IMR-90 (cell line): ENCODE results near the gene RPS3. TPM values are rescaled to one million over a fixed set of nuclear protein-coding genes. Genes with fewer than 3 reads are reported as not detected.
"Not testable (repeated sequence)": the region's sequence is repeated elsewhere in the genome, so short reads cannot be mapped to it uniquely, and the experiment has no call there.

ENCODE experiments used
- ATAC-seq: fragments of 200-7000 bp; cut with Tn5 transposase; 2 replicates; pipeline ENCODE4 v1.9.1; 2020; ENCODE audit warnings: low read depth, mild to moderate bottlenecking, moderate library complexity
- BruUV-seq: library from RNA; stranded (reverse); fragments of 400-500 nt; replicated peaks from 2 replicates; lab custom pipeline; 2021; lab: Mats Ljungman, UMichigan
- CTCF ChIA-PET: fragments of 300-600 bp; formaldehyde crosslinking; extraction: SDS; loops from one replicate; lab custom pipeline; 2021; ENCODE audit warnings: antibody characterized with exemption; lab: Yijun Ruan, JAX
- POLR2A ChIA-PET: fragments of 300-600 bp; sonication (Branson Sonifier 250); formaldehyde crosslinking; loops from one replicate; lab custom pipeline; 2022; ENCODE audit warnings: antibody characterized with exemption; ENCODE audit not compliant: unreplicated experiment; lab: Charles Lee
- DNase-seq: peaks from one replicate; pipeline ENCODE4 v3.0.0; 2013
- H2AFZ ChIP-seq: replicated peaks from 2 replicates; pipeline ENCODE3; 2013; ENCODE audit warnings: low read length, mild to moderate bottlenecking; ENCODE audit not compliant: poor library complexity
- H2AK5ac ChIP-seq: 2 replicates; pipeline ENCODE4 v1.6.1; 2013; ENCODE audit warnings: low read depth, low read length, inconsistent platforms
- H2AK9ac ChIP-seq: replicated peaks from 2 replicates; pipeline ENCODE3; 2013; ENCODE audit warnings: mild to moderate bottlenecking, low read depth, low read length, moderate library complexity; ENCODE audit not compliant: poor library complexity
- H2BK120ac ChIP-seq: 2 replicates; pipeline ENCODE4 v1.6.1; 2013; ENCODE audit warnings: low read depth, low read length, inconsistent platforms
- H2BK15ac ChIP-seq: 3 replicates; pipeline ENCODE4 v1.6.1; 2013; ENCODE audit warnings: low read depth, low read length, inconsistent platforms
- H2BK20ac ChIP-seq: 2 replicates; pipeline ENCODE4 v1.6.1; 2013; ENCODE audit warnings: low read depth, mild to moderate bottlenecking, inconsistent platforms, low read length, moderate library complexity
- H2BK5ac ChIP-seq: 2 replicates; pipeline ENCODE4 v1.6.1; 2013; ENCODE audit warnings: mild to moderate bottlenecking, low read depth, low read length, inconsistent platforms; ENCODE audit not compliant: poor library complexity, severe bottlenecking
- H3K14ac ChIP-seq: replicated peaks from 2 replicates; pipeline ENCODE4 v1.6.1; 2013; ENCODE audit warnings: low read depth, low read length, inconsistent platforms
- H3K18ac ChIP-seq: 2 replicates; pipeline ENCODE4 v1.6.1; 2013; ENCODE audit warnings: low read depth, low read length, control low read depth
- H3K23ac ChIP-seq: 2 replicates; pipeline ENCODE4 v1.6.1; 2013; ENCODE audit warnings: low read depth, low read length, inconsistent platforms
- H3K27ac ChIP-seq: 2 replicates; pipeline ENCODE4 v1.5.1; 2013; ENCODE audit warnings: mild to moderate bottlenecking, control low read depth, low read length; ENCODE audit not compliant: insufficient read depth
- H3K27me3 ChIP-seq: 2 replicates; pipeline ENCODE4 v1.6.1; 2013; ENCODE audit warnings: low read length; ENCODE audit not compliant: control insufficient read depth, insufficient read depth
- H3K36me3 ChIP-seq: 2 replicates; pipeline ENCODE4 v1.6.1; 2013; ENCODE audit warnings: low read length, mixed read lengths; ENCODE audit not compliant: control insufficient read depth, insufficient read depth
- H3K4ac ChIP-seq: 2 replicates; pipeline ENCODE4 v1.6.1; 2013; ENCODE audit warnings: low read depth, low read length, inconsistent platforms
- H3K4me1 ChIP-seq: 2 replicates; pipeline ENCODE4 v1.6.1; 2013; ENCODE audit warnings: low read length, mixed read lengths; ENCODE audit not compliant: control insufficient read depth, insufficient read depth
- H3K4me2 ChIP-seq: 2 replicates; pipeline ENCODE4 v1.6.1; 2013; ENCODE audit warnings: low read depth, mild to moderate bottlenecking, control low read depth, low read length, moderate library complexity
- H3K4me3 ChIP-seq: 2 replicates; pipeline ENCODE4 v1.5.1; 2013; ENCODE audit warnings: low read depth, mild to moderate bottlenecking, control low read depth, low read length, moderate library complexity; ENCODE audit not compliant: insufficient read depth
- H3K56ac ChIP-seq: 2 replicates; pipeline ENCODE4 v1.6.1; 2013; ENCODE audit warnings: low read length, inconsistent platforms; ENCODE audit not compliant: insufficient read depth; ENCODE audit errors: extremely low read depth
- H3K79me1 ChIP-seq, 2 experiments: 2 replicates each; pipeline ENCODE4 v1.6.1; 2013; ENCODE audit warnings: low read length in 2 of 2, inconsistent platforms in 1 of 2, low read depth in 1 of 2
- H3K9ac ChIP-seq: 2 replicates; pipeline ENCODE4 v1.6.1; 2013; ENCODE audit warnings: low read depth, low read length, control low read depth
- H3K9me1 ChIP-seq: 2 replicates; pipeline ENCODE4 v1.6.1; 2013; ENCODE audit warnings: low read length, inconsistent platforms; ENCODE audit not compliant: insufficient read depth
- H3K9me3 ChIP-seq: 2 replicates; pipeline ENCODE4 v1.6.1; 2013; ENCODE audit warnings: low read length; ENCODE audit not compliant: control insufficient read depth, insufficient read depth
- H4K20me1 ChIP-seq: 2 replicates; pipeline ENCODE4 v1.6.1; 2013; ENCODE audit warnings: low read length, inconsistent platforms; ENCODE audit not compliant: insufficient read depth
- H4K5ac ChIP-seq: 2 replicates; pipeline ENCODE4 v1.6.1; 2013; ENCODE audit warnings: mild to moderate bottlenecking, low read depth, low read length, control low read depth
- H4K8ac ChIP-seq, 2 experiments: 2 replicates each; pipeline ENCODE4 v1.6.1; 2013; ENCODE audit warnings: low read depth in 2 of 2, low read length in 2 of 2, control low read depth in 1 of 2, inconsistent platforms in 1 of 2
- H4K91ac ChIP-seq: 2 replicates; pipeline ENCODE4 v1.6.1; 2013; ENCODE audit warnings: low read depth, low read length, inconsistent platforms; ENCODE audit not compliant: insufficient read depth
- WGBS, 2 experiments: methylation state at CpG; one replicate each; pipeline versions ENCODE4 v1.1.5 to v1.1.7; 2013; ENCODE audit warnings: missing lambda C conversion rate in 2 of 2; ENCODE audit not compliant: insufficient read length in 1 of 2; ENCODE audit errors: extremely low coverage in 2 of 2; 5-methylcytosine and 5-hydroxymethylcytosine counted together
- dilution Hi-C: fragments of 300-500 bp; cut with HindIII; formaldehyde crosslinking; loops from one replicate; pipeline ENCODE4 v1.14.3; 2018; ENCODE audit warnings: low sequenced_read_pairs; ENCODE audit not compliant: unreplicated experiment
- in situ Hi-C: fragments of 300-500 bp; cut with MboI; formaldehyde crosslinking; loops from 3 replicates; pipeline ENCODE4 v1.14.3; 2019; ENCODE audit warnings: low sequenced_read_pairs, inconsistent platforms, mixed read lengths
- intact Hi-C: fragments of 100-400 bp; cut with micrococcal nuclease; formaldehyde crosslinking; loops from 2 replicates; pipeline ENCODE4 v1.10.0; 2022
- polyA plus RNA-seq, 3 experiments: library from polyadenylated mRNA; depleted of rRNA; stranded (reverse); fragments of >200 nt; gene quantifications; 2 replicates each; pipeline ENCODE4 v1.2.3, GENCODE V29; 2012; ENCODE audit warnings: low replicate concordance in 1 of 3
- total RNA-seq: library from RNA; depleted of rRNA; stranded (reverse); fragments of >200 nt; gene quantifications from 2 replicates; pipeline ENCODE4 v1.2.3, GENCODE V29; 2012

RPS3 gene
- total and polyA plus RNA-seq, 2 of the 4 experiments (the other 2 are of a cell fraction) = 2,360 to 2,477 TPM

GRCh38 chr11:75362285-75362684 lies 37.0 kb upstream of the RPS3 start:
- H4K91ac ChIP-seq, H2AFZ ChIP-seq, H2BK120ac ChIP-seq, ATAC-seq, H3K14ac ChIP-seq, H2BK5ac ChIP-seq, DNase-seq, H3K9ac ChIP-seq, H4K8ac ChIP-seq, H3K4me2 ChIP-seq, in situ Hi-C loops, H2BK15ac ChIP-seq, H3K36me3 ChIP-seq, H3K27ac ChIP-seq, H4K5ac ChIP-seq, H4K20me1 ChIP-seq, dilution Hi-C loops, H3K9me1 ChIP-seq, H2BK20ac ChIP-seq, H3K4me1 ChIP-seq, H3K18ac ChIP-seq, intact Hi-C loops, H3K56ac ChIP-seq, H3K4ac ChIP-seq, H3K23ac ChIP-seq, H2AK9ac ChIP-seq, POLR2A ChIA-PET, H3K4me3 ChIP-seq, H3K79me1 ChIP-seq, H3K9me3 ChIP-seq, H2AK5ac ChIP-seq, BruUV-seq: not testable (repeated sequence)
- CTCF ChIA-PET = interaction anchor here (1.1 to 1.8 kb wide), 3 partner anchors 11 to 82 kb away, joined by 3 to 4 read pairs (median 4); partner anchors contain the start of gene ARRB1
- H3K27me3 ChIP-seq = peaks cover 14% of the 10 kb centered on the region
- WGBS, 2 experiments = no CpG with 5 or more reads among the region's 4 CpGs
